GM15510 (cell line): ENCODE results near the gene PRODH2.
A peak's percentile ranks its signal among the peaks of the same experiment; 100 is the strongest.

Experiments used
- POLR2A ChIP-seq: IDR thresholded peaks from 3 replicates; pipeline ENCODE4 v1.6.1; 2011; ENCODE audit warnings: borderline replicate concordance; ENCODE audit not compliant: insufficient read length; ENCODE audit errors: extremely low read depth

The PRODH2 gene

DNA sequence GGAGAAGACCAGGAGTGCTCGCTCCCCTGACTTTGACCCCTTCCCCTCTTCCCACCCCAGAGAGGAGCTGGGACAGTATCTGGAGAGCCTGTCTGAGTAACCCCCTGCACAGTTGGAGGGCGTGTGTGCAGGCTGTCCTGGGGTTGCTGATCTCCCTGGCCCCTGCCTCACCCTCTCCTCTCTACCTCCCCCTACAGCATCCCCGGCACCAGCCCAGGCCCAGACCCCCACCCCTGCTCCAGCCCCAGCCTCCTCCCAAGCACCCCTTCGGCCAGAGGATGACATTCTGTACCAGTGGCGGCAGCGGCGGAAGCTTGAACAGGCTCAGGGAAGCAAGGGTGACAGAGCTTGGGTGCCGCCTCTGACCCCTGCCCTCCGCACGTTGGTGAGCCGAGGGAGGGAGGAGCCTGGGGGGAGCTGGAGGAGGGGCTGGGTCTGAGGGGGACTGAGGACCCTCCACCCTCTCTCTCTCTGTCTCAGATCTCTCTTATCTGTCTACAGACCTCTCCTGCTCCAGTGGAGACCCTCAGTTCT, 46.0 kb downstream of the PRODH2 start:
- TF ChIP-seq POLR2A = no peak

DNA sequence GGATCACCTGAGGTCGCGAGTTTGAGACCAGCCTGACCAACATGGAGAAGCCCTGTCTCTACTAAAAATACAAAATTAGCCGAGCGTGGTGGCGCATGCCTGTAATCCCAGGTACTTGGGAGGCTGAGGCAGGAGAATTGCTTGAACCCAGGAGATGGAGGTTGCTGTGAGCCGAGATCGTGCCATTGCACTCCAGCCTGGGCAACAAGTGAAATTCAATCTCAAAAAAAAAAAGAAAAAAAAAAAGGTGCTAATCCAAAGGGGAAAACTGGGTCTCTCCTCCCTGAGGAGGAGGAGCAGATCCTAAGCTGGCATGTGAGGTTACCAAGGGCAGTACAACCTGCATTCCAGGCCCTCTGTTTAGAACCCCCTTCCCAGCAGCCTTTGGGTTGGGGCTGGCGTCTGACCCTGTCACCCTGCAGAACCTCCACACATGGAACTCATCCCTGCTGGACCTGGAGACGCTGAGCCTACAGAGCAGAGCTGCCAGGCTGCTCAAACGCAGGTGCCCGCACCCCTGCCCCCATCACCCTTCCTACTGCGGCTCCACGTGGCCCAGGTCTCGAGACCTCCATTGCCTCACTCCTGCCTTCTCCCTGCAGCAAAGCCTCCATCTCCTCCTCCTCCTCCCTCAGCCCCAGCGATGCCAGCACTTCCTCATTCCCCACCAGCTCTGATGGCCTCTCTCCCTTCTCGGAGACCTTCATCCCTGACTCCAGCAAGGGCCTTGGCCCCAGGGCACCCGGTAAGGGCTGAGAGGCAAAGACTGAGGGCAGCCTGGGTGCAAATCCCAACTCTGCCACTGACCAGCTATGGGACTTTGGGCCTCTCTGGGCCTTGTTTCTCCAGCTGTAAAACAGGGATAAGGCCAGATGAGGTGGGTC, 48.0 kb downstream of the PRODH2 start:
- no peak for TF ChIP-seq POLR2A

DNA sequence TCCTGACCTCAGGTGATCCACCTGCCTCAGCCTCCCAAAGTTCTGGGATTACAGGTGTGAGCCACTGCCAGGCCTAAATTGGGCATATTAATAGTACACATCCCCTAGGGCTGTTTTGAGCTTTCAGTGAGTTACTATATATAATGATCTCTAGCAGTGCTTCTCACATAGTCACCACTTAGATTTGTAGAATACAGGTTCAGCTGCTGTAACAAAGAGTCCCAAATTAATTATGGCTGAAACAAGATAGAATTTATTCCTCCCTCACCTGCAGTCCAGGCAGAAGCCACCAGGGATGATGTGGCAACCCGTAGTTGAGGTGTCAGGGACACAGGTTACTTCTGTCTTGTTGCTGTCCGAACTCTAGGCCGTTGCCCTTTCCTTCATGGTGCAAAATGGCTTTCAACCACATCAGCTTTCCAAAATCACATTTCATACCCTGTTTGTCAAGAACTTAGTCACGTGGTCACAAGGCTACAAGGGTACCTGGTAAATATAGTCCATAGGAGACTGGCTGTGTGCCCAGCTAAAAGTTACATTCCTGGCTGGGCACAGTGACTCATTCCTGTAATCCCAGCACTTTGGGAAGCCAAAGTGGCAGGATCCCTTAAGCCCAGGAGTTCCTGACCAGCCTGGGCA, 51.8 kb downstream of the PRODH2 start:
- TF ChIP-seq POLR2A = no peak

DNA sequence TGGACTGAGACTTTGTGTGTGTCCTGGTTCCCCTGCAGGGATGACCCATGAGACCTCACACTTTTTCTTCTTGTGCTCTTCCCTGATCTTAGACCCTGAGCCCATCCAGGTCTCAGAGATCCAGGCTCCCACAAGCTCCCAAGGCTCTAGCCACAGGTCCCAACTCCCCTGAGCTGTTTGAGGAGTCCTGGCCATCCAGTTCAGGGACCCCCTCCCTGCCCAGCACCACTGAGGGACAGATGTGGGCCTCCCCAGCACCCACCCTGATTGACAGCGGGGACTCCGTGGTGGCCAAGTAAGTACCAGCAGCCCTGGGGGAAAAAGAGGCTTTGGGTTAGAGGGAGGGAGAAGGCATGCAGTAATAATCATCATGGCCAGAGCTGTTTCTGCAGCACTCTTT, 52.9 kb downstream of the PRODH2 start:
- TF ChIP-seq POLR2A = no peak

DNA sequence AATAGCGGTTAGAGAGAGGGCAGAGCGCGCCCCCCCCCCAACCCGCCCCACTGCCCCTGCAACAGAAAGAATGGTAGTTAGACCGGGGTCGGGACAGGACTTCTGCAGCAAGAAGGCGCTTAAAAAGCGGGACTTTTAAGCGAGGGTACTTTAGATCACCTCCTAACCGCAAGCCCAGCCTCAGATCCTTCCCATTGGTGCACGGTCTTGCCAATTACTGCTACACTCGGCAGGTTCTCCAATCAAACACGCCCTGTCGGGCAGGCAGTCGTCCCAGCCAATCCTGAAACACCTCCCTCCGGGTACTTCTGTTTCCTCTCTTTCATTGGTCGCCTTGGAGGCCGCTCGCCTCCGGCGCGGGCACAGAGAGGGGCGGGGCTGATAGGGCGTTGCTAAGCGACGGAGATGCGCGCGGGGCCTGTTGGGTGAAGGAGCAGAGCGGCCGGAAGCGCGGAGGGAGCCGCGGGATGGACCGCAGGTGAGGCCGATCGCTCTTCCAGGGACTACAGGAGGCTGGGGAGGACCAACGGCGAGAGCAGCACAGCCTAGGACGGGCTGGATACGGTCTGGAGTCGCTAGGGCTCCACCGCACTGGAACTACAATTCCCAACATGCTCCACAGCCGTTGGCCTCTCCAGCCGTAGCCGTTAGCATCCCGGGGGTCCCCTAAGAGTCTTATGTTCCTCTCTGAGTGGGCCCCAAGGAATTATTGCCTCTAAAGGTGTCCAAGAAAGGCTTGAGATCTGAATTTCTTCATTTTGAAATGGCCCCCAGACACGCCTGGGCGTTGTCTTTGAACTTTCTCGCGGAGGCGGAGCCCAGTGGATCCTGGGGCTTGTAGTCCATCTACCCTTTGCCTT, 54.7 kb downstream of the PRODH2 start, which contains the start of gene PROSER3:
TSS of gene PROSER3 (plus strand) at position 428 of the 860 bp plus-strand sequence. CDS start at position 468, 40 bp downstream.
- TF ChIP-seq POLR2A = peak; percentile 80

DNA sequence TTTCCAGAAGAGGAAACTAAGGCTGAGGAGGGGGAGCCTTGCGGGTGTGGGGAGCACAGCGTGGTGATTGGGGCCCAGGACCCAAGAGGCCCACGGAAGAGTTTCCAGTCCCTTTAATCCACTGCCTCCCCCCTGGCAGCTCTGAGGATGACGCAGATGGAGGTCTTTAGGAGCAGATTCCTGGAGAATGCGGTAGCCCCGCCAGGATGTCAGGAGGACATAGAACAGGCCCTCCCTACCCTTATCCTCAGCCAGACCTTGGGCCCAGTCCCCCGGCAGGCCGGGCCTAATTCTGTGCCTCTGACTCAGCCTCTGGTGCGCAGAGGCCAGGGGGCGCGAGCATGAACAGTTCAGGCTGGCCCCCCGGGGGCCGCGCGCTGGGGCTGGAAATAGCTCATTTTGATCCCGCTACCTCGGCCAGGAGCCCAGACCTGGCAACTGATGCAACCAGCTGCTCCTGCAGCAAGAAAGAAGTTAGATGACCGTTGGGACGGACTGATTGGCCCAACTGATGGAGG, 55.4 kb downstream of the PRODH2 start:
- TF ChIP-seq POLR2A = no peak

DNA sequence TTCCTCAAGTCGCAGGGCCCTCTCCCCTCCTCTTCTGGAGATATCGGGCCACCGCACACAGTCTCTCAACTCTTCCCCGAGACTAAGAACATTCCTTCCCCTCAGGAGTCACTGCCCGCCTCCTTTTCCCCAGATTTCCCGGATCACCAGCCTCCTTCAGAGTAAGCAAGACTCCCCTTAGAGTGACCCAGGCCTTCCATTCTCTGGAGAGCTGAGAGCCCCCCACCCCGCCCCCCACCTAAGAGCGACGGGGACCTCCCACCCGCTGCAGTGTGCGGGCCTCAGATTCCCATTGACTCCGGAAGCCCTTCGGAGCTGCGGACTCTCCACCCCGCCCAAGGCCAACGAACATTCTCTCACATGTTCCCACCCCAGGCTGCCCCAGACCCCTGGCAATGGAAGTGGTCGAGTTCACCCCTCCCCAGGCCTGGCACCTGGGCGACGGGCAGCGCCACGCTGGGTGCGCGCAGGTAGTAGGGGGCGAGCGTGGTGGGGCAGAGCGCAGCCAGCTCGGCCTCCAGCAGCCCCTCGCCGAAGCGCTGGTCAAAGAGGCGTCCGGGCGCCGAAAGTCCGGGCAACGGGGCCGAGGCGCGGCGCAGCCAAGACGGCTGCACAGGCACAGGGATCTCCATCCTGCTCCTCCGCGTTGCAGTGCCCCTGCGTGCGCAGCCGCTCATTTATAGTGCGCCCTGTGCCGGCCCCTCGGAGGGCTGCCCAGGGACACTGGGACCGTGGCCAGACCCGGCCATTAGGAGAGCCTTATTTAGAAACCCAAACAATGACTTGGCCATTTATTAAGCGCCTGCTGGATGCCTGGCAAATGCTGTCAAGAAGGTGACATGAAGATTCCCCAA, 56.0 kb downstream of the PRODH2 start, which contains the start of gene HSPB6:
TSS of gene HSPB6 (minus strand) at position 653 of the 854 bp plus-strand sequence. CDS start at position 632, 21 bp downstream.
- TF ChIP-seq POLR2A = no peak

DNA sequence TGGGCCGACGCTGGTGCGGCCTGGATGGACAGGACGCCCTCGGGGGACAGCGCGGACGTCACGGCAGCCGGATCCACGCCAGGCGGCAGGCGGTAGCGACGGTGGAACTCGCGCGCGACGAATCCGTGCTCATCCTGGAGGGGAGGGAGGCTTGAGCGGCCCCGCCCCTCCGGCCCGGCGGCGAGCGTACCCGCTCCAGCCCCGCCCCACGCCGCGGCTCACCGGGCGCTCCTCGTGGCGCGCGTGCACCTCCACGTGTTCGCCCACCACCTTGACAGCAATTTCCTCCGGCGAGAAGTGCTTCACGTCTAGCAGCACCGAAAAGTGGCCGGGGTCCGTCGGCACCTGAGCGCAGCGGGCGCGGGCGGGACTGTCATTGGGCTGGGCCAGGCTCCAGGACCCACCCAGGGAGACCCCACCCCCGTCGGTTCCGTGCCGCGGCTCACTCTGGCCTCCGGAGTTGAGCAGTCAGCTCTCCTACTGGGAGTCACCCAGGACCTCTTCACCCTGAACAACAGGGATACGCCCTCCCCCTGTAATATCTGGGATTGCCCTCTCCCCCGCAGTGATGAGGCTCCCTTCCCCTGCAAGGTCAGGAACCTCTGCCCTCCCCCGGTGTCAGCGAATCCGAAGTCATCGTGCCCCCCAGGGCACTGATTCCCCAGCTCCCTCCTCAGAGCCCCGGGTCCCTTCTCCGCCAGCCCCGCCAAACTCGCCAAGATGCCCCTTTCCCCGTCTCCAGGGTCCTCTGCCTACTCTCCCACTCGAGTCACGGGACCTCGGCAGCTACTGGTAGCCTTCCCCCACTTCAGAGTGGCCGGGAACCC, 56.9 kb downstream of the PRODH2 start:
- TF ChIP-seq POLR2A = no peak

DNA sequence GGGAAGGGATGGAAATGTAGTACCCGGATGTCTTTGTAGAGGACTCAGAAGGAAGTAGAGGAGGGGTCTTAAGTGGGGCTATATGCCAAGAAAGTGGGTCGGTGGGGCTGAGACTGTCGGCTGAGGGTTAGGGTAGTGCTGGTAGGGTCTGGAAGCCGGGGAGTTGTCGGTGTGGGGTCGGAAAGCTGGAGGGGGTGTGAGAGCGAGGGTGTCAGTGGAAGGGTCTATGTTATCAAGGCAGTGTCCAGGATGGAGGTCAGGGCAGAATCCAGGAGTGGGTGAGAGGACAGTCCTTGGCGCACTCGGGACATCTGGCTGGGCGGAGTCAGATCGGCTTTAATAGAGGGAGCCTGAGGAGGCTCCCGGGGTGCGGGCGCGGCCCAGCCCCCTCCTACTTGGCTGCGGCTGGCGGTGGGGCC, 57.5 kb downstream of the PRODH2 start:
- no peak for TF ChIP-seq POLR2A

DNA sequence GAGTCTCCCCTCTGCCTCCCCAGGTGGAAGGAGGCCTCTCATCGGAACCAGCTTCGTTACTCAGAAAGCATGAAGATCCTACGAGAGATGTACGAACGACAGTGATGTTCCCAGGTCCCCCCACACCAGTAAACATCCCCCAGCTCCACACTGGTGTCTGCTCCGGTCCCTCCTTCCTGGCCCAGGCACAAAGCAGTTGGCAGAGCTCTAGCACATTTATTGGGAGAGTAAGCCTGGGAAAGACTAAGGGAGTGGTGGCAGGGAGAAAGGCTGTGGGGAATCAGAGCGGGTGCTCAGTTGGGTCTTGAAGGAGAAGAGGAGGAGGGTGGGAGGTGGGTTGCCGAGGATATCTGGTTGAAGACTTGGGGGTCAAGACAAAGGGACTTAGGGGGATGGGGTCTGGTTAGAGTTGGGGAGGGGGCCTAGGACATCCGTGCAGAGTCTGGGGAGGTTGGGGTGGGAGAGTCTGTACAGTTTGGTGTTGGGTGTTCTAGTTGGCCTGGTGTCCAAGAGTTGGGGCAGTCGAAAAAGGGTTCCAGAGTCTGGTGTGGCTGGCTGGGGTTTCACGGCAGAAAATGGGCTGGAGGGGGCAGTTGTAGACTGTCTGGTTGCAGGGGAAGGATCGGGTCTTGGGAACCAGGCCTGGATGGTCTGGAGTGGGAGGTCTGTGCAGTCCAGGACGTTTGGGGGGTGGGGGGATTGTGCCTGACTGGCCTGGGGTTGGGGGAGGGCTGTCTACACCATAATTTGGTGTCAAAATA, 58.1 kb downstream of the PRODH2 start:
- no peak for TF ChIP-seq POLR2A

DNA sequence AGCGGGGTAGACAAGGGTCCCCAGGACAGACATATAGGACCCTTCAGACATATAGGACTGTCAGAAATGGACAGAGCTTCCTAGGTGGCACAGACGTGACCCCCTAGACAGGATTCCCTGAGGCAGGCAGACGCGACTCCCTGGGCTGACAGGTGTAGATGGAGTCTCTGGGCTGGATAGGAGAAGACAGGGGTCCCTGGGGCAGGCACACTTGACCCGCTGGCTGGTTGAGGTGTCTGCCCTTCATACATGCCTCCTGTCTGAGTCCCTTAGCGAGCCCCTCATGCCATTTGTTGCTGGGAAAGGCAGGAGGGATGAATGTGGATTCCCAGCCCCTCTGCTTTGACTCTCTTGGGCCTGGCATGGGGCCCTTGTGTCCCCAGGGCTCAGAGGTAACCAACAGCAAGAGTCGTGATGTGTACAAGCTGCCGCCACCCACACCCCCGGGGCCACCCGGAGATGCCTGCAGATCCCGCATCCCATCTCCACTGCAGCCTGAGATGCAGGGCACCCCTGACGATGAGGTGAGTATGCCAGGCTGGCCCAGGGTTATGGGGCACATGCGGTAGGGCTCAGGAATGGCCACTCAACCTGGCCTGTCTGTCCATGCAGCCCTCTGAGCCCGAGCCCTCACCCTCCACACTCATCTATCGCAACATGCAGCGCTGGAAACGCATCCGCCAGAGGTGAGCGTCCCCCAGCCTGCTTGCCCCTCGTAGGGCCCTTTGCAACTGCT, 58.8 kb downstream of the PRODH2 start:
- TF ChIP-seq POLR2A = no peak
